Sigmoid colon (tissue), 4 donors: ENCODE measurements around the gene NOX5.

Experiments
- EP300 ChIP-seq, 4 donors: sonication (generic); formaldehyde crosslinking; IDR thresholded peaks; one replicate each; pipeline ENCODE4 v1.6.1; 2017; ENCODE audit warnings: antibody characterized with exemption in 4 of 4
- POLR2A ChIP-seq, 2 donors: fragments of 450-650 bp; IDR thresholded peaks; one replicate each; pipeline ENCODE4 v1.6.1; 2016; ENCODE audit warnings: antibody characterized with exemption in 2 of 2, mild to moderate bottlenecking in 2 of 2, moderate library complexity in 2 of 2
- POLR2AphosphoS5 ChIP-seq, 4 donors: sonication (generic); formaldehyde crosslinking; IDR thresholded peaks; one replicate each; pipeline ENCODE4 v1.6.1; 2017; ENCODE audit warnings: antibody characterized with exemption in 4 of 4
- TF ChIP-seq, protein P1 (sequence below), 4 experiments: fragments of 450-650 bp in 3 of 4; fragments of 200-600 bp in 1 of 4; IDR thresholded peaks; one replicate each; pipeline ENCODE4 v1.5.1; 2016 to 2019; ENCODE audit warnings: antibody characterized with exemption in 4 of 4, mild to moderate bottlenecking in 3 of 4, moderate library complexity in 2 of 4

DNA sequence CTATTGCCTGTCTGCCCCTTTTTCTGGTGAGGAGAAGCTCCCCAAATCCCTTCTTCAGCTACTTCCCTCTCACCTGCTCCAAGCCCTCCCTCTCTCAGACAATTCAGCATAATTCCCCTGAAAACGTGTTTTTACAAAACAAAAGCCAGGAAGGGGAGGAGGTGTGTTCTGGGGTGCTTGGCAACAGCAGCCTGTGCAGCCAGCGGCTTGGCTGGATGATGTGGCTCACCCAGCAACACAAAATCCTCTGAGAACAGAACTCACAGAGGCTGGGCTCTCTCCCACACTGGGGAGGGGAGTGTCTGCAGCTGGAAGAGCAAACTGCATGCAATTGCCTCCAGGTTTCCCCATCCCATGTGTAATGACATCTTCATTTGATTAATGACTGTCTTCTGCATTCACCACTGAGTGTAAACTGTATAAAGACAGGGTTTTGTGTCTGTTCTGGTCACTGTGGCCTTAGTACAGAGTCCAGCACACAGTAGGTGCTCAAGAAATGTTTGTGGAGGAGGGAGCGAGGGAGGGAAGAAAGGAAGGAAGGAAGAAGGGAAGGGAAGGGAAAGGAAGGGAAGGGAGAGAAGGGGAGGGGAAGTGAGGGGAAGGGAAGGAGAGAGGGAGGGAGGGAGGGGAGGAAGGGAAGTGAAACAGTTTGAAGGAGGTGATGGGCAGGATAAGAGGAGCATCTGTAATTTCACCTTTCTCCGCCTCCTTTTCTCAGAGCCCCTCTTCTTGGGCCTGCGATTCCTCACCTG is 75.9 kb downstream of the NOX5 start:
- TF ChIP-seq POLR2AphosphoS5 (IDR thresholded peaks at IDR 0.05) (no peak), POLR2A (IDR thresholded peaks at IDR 0.05) (no peak), EP300 (IDR thresholded peaks at IDR 0.05) (no peak)
- TF ChIP-seq, protein P1, sequence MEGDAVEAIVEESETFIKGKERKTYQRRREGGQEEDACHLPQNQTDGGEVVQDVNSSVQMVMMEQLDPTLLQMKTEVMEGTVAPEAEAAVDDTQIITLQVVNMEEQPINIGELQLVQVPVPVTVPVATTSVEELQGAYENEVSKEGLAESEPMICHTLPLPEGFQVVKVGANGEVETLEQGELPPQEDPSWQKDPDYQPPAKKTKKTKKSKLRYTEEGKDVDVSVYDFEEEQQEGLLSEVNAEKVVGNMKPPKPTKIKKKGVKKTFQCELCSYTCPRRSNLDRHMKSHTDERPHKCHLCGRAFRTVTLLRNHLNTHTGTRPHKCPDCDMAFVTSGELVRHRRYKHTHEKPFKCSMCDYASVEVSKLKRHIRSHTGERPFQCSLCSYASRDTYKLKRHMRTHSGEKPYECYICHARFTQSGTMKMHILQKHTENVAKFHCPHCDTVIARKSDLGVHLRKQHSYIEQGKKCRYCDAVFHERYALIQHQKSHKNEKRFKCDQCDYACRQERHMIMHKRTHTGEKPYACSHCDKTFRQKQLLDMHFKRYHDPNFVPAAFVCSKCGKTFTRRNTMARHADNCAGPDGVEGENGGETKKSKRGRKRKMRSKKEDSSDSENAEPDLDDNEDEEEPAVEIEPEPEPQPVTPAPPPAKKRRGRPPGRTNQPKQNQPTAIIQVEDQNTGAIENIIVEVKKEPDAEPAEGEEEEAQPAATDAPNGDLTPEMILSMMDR (IDR thresholded peaks at IDR 0.05): no peak
